Measurements from ENCODE around the gene MT1B.
"Not testable (repeated sequence)": the region's sequence is repeated elsewhere in the genome, so short reads cannot be mapped to it uniquely, and the experiment has no call there.

MT1B gene

DNA sequence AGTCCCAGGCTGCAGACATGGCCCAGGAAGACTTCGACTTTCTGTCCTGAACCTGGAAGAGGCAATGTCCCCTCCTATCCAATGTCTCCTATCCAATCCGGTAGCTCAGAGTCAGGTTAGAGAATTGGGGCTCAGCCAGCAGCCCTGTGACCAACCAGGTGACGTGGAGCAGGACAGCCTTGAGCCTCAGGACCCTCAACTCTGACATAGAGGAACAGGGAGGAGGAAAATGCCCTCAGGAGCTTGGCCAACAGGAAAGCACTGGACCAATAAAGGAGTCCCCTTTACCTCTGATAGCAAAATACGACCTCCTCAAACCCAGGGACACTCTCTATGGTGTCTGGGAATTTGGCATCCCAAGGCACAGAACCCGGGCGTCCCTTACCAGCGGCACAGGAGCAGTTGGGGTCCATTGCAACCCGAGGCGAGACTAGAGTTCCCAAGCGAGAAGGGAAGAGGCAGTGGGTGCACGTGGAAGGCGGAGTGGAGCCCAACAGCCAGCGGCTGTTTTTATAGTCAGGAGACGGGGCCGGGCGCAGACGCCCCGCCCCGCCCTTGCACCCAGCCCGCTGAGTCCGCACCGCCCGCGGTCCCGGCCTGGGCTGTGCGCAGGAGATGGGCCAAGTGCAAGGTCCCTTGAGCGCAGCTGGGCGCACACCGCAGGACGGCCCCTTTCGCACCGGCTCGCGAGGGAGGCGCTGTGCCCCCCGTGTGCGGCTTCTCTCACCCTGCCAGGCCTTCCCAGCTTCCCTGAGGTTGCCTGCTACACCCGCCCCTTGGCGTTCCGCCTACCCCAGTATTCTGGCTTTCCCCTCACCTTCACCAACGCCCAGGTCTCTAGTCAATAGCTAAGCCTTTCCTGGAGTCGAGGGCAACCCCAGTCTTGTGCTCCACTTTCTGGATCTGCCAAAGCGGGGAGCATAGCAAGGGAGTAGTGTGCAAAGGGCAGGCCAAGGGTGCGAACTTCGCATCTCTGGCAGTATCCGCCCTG lies 16.2 kb downstream of the MT1B start, which contains the start of gene MT1G:
MT1G (minus strand) TSS at position 485 of the 991 bp plus-strand sequence; CDS start at position 413, 72 bp downstream.
- no peak for DNase-seq (ENCODE audit: low spot score)

DNA sequence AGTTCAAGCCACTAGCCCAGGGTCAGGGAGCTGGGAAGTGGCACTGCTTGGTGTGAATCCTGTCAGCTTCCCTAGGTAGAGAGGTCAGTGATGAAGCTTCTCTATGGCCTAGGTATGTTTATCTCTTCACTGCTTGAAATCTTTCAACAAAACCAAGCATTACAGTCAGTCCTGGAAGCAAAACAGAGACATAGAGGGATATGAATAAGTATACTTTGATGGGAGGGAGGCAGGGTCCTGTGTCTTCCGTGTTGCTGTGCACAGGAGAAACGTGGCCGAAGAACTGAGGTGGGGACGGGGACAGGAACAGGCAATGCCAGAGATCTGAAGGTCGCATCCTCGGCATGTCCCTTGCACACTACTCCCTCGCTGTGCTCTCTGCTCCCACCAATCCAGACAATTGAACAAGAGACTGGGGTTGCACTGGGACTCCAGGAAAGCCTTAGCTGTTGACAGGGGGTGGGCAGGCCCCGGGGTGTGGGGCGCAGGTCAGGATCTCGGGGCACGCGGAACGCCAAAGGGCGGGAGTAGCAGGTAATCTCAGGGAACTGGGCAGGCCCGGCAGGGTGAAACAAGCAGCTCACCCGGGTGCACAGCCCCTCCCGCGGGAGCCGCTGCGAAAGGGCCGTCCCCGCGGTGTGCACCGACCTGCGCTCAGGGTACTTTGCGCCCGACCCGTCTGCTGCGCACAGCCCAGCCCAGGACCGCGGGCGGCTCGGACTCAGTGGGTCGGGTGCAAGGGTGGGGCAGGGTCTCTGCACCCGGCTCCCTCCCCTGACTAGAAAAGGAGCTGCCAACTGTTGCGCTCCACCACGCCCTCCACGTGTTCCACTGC lies 17.5 kb downstream of the MT1B start, which contains the start of gene MT1H:
MT1H (plus strand) TSS at position 810 of the 835 bp plus-strand sequence. CDS start 71 bp downstream, outside the sequence.
- DNase-seq (ENCODE audit: low spot score): no peak

DNA sequence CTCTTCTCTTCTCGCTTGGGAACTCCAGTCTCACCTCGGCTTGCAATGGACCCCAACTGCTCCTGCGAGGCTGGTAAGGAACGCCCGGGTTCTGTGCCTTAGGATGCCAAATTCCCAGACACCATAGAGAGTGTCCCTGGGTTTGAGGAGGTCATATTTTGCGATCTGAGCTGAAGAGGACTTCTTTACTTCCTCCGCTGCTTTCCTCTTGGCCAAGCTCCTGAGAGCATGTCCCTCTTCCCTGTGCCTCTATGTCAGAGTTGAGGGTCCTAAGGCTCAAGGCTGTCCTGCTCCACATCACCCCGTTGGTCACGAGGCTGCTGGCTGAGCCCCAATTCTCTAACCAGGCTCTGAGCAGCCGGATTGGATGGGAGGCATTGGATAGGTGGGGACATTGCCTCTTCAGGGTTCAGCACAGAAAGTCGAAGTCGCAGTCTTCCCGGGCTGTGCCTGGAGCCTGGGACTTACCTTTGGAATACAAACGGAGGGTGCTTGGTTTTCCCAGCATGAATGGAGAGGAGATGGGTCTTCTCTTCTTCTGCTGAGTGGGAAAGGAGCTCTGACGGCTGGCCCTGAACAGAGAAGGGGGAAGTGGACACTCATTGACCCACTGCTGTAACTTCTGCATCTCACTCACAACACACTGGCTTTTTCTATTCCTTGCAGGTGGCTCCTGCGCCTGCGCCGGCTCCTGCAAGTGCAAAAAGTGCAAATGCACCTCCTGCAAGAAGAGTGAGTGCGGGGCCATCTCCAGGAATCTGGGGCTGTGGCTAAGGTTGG lies 18.3 kb downstream of the MT1B start:
- DNase-seq (ENCODE audit: low spot score): no peak

DNA sequence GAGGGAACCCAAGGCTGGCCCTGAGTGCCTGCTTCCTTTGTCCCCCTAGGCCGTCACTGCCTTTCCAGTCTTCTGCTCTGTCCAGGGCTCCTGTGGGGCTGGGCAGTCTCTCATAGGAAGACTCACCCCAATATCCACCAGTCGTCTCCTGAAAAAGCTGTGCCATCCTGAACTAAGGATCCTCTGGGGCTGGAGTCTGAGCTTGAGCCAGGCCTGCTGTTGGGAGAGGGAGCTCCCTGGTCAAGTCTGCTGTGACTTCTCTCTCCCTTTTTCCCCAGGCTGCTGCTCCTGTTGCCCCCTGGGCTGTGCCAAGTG lies 18.9 kb downstream of the MT1B start:
- DNase-seq (ENCODE audit: low spot score): no peak

DNA sequence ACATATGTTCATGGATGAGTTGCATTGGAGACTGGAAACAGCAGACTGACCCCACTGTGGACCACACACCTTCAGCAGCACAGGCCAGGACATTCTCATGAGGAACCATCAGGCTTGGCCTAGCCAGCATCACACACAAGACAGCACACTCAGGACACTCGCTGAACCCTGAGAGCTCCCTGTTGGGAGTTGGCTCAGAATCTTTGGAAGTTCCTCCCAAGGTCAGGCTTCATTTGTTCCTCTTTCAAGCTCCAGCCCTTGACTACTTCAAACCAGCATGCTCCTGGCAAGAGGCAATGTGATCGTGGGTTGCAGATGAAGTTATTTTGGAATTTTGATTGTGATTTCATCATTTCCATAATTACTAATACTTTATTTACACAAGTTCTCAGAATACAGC lies 20.0 kb downstream of the MT1B start:
- DNase-seq (ENCODE audit: low spot score): not testable (repeated sequence)

DNA sequence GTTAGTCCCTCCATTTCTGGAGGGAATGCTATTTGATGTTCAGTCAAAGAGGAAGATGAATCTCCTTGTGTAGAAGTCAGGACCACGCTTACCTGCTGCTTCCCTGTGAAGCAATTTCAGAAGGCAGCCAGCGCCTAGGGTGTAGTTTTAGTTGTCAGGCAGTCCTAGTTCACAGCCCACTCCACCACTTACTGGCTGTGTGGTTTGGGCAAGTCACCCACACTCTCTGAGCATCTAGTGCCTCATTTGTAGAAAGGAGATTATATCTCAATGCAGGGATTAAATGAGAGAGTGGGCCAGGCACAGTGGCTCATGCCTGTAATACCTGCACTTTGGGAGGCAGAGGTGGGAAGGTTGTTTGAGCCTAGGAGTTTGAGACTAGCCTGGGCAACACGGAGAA lies 20.5 kb downstream of the MT1B start:
- not testable (repeated sequence) for DNase-seq (ENCODE audit: low spot score)

DNA sequence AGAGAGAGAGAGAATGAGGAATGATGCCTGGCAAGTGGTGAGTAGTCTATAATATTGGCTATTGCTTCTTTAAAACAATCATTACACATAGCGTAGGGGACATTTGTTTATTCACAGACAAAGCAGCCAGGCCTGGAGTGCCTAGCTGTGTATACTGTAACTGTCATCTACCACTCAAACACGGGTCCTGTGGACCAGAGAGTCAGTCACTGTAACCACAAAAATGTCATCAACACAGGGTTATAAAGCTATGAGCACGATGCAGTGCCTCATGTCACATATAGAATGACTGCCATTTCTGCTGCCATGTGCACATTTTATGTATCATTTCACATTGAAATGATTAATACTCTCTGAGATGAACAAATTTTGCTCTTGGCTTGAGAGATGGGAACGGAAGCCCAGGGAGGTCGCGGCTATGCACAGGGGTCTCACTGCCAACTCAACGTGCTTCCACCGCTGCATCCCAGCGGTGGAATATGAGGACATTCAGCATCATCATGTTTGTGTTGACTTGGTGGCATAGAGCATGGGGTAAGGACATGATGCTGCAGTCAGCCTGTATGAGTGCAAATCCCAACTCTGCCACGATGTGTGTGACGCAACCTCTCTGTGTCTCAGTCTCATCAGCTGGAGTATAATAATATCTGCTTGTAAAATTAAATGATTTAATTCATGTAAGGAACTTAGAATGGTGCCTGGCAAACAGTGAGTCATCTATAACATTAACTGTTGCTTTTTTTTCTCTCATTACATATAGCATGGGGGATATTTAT lies 21.3 kb downstream of the MT1B start:
- DNase-seq (ENCODE audit: low spot score): no peak

DNA sequence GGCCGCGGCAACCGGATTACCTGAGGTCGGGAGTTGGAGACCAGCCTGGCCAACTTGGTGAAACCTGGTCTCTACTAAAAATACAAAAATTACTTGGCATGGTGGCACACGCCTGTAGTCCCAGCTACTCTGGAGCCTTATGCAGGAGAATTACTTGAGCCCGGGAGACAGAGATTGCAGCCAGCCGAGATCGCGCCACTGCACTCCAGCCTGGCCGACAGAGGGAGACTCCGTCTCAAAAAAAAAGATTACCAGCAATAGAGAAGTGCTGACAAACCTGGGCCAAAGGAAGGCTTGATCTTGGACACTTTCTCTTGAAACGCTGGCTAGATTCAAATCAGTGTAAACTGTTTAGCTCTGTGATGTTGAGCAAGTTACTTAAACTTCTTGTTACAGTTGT lies 22.2 kb downstream of the MT1B start:
- DNase-seq (ENCODE audit: low spot score): no peak

DNA sequence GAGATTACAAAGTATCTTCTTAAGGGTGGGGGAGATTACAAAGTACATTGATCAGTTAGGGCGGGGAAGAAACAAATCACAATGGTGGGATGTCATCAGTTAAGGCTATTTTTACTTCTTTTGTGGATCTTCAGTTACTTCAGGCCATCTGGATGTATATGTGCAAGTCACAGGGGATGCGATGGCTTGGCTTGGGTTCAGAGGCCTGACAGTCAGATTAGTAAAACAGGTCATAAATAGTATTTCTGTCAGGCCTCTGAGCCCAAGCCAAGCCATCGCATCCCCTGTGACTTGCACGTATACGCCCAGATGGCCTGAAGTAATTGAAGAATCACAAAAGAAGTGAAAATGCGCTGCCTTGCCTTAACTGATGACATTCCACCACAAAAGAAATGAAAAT lies 22.9 kb downstream of the MT1B start:
- not testable (repeated sequence) for DNase-seq (ENCODE audit: low spot score)

DNA sequence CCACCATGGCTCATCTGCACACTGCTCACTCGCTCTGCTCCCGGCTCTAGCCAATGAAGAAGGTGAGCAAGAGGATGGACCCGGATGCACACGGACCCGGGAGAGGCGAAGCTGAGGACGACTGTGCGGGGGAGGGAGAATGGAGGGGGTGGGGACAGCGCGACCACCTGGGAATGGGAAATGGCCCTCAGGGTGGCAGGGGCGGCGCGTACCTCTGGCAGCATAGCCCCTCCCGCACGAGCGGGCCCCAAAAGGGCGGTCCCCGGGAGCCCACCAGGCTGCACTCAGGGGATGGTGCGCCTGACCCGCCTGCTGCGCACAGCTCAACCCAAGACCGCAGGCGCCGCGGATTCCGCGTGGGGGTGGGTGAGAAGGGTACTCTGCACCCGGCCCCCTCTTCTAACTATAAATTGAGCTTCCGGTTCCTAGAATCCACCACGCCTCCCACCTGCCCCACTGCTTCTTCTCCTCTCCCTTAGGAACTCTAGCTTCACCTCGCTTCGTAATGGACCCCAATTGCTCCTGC lies 24.1 kb downstream of the MT1B start:
- peak; percentile 16 for DNase-seq (ENCODE audit: low spot score)

DNA sequence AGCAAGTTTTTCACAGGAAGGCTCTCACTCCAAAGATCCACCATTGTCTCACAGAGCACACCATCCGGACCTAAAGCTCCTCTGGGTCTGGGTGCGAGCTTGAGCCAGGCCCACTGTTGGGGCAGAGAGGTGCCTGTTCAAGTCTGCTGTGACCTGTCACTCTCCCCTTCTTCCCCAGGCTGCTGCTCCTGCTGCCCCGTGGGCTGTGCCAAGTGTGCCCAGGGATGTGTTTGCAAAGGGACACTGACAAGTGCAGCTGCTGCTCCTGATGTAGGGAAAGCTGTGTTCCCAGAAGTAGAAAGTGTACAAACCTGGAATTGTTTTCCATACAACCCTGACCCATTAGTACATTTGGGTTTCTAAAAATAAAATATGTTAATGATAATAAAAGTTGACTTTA lies 25.8 kb downstream of the MT1B start:
- DNase-seq (ENCODE audit: low spot score): no peak

DNA sequence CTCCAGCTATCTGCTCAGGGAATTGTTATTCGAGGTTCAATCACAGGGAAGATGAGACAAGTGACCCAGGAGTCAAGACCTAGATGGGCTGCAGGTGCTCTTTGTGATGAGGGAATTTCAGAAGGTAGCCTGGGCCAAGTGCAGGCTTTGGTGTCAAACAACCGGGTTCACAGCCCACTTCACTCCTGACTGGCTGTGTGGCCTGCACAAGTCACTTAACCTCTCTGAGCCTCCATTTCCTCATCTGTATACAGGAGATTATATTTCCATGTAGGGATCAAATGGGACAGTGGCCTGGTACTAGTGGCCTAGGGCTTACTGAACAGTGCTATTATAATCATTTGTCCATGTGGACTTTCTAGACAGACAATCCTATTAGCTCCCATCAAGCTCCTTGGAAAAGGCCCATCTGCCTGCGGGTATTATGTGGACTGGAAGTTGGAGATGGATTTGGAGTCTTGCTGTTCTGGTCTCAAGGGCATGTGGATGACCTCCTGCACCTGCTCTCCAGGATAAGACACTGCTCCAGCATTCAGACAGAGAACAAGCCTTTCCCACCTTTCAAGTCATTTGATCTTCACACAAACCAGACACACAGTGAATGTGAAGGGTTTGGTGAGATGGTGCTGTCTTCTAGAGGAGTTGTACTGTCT lies 27.5 kb downstream of the MT1B start:
- no peak for DNase-seq (ENCODE audit: low spot score)

DNA sequence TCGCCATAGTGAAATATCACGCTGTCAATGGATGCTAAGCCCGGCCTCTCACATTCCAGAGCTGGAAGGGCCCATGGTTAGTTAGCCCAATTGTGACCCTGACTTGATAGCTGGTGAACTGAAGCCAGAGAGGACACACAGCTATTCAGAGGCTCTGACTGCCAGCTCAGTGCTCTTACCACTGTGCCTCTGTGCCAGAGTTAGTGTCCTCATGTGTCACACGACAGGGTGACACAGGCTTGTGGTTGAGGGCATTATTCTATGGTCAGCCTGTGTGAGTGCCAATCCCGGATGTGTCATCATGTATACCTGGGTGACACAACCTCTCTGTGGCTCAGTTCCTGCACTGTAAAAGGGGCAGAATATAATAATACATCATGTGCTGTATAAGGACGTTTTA lies 28.1 kb downstream of the MT1B start:
- DNase-seq (ENCODE audit: low spot score): no peak

DNA sequence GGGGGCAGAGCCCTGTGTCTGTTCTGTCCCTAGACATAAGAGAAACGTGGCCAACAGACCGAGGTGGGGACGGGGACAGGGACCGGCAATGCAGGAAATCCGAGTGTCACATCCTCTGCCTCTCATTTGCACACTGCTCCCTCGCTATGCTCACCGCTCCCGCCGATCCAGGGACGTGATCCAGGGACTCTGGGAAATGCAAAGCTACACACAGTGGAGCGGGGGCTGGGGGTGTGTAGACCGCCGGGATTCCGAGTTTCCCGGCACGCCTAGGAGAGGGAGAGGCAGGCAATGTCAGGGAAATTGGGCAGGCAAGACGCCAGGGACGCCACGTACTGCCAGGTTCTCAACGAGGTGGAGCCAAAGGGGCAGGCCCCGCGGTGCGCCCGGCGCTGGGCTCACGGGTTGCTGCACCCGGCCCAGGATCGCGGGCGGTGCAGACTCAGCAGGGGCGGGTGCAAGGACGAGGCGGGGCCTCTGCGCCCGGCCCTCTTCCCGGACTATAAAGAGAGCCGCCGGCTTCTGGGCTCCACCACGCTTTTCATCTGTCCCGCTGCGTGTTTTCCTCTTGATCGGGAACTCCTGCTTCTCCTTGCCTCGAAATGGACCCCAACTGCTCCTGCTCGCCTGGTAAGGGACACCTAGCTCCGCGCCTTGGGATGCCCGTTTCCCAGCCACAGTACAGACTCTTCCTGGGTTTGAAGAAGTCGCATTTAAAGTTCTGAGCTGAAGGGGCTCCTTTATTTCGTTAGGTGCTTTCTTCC lies 30.4 kb downstream of the MT1B start, which contains the start of gene MT1X:
MT1X (plus strand) TSS at position 532 of the 764 bp plus-strand sequence; CDS start at position 603, 71 bp downstream.
- peak; percentile 85 for DNase-seq (ENCODE audit: low spot score)

DNA sequence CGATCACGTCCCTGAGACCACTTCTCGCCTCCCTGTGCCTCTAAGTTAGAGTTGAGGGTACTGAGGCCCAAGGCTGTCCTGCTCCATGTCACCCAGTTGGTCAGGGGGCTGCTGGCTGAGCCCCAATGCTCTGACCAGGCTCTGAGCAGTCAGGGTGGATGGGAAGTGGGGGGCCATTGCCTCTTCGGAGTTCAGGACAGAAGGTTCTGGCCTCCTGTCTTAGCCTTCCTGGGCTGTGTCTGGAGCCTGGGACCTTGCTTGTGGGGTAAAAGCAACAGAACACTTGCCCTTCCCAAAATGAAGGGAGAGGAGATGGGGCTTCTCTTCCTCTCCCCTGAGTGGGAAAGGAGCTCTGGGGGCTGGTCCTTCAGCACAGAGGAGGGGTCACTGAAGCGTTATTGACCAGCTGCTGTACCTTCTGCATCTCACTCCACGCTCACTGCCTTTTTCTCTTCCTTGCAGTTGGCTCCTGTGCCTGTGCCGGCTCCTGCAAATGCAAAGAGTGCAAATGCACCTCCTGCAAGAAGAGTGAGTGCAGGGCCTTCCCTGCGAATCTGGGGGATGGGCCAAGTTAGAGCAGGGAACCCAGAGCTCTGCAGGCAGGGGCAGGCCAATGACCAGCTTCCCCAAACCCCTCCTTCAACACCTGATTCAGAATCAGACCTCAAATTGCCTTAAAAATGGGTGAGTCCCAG lies 31.2 kb downstream of the MT1B start:
- DNase-seq (ENCODE audit: low spot score): no peak

DNA sequence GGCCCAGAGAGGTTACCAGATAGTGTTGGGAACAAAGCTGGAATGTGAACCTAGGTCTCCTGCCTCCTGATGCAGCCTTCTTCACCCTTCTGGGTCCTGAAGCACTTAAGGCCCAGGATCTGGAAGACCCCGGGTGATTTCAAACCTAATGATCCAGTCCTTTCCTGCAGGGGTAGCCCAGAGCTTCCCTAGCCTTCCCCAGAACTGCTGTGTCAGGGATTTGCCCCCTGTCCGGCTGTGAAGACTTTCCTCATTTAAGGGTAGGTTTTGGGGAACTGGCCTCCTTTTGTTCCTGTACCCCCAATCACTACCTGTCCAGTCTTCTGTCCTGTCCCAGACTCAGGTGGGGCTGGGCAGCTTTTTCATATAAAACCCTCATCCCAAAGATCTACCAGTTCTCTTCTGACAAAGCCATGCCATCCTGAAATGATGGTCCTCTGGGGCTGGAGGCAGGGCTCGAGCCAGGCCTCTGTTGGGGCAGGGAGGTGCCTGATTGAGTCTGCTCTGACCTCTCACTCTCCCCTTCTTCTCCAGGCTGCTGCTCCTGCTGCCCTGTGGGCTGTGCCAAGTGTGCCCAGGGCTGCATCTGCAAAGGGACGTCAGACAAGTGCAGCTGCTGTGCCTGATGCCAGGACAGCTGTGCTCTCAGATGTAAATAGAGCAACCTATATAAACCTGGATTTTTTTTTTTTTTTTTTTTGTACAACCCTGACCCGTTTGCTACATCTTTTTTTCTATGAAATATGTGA lies 31.9 kb downstream of the MT1B start:
- DNase-seq (ENCODE audit: low spot score): no peak

DNA sequence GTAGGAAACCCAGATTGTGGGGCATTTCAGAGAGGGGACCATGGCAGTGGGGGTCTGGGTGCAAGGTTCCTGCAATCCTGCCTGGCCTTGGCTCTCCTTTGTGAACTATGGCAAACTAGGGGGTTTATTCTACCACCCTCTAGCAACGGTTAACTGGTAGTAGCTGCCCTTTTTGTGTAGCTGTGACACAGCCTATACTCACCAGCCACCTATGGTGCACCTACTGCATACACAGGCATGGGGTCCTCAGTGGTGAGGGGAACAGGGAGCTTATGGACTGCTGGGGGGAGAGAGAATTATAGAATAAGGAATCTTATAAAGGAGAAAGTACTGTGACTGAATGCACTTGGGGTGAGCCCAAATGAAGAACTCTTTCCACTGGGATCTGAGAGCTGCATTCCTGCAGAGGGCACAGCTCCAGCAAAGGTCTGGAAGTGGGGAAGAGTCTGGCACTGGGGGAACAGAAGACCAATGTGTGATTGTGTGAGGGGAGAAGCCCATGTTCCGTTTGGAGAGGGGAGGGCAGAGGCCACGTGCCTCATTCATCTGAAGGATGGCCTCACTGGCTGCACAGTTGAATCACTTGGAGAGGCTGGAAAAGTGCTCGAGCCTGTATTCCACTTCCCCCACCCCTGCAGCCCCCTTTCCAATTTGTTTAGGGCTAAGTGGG lies 32.7 kb downstream of the MT1B start:
- DNase-seq (ENCODE audit: low spot score): no peak

Data from CD4-positive, alpha-beta T cell treated with Interleukin-6 at 100 ng/mL for 8 hours (primary cell).